ENCODE data around the gene IFNAR2. TPM values are rescaled to one million over a fixed set of nuclear protein-coding genes. Genes with fewer than 3 reads are reported as not detected.

IFNAR2 gene
- total and polyA plus RNA-seq, 2 donors from 2014 or later, result 14.8 to 56.5 TPM

GRCh38 chr21:33228455-33228854, 1.3 kb upstream of the IFNAR2 start:
- FAIRE-seq, result no peak
- H3K36me3 ChIP-seq (ENCODE audit: control insufficient read depth in 2 of 3, insufficient read depth in 3 of 3, low read length in 3 of 3), result no peaks in the 10 kb centered on the region
- no peak for DNase-seq
- no peak for TF ChIP-seq CTCF (IDR thresholded peaks at IDR 0.05; ENCODE audit: borderline replicate concordance, extremely low read depth, insufficient read depth)
- intact Hi-C loops (cut with DNase I), result no loop called here
- no peak overlapping the region for H3K27ac ChIP-seq (ENCODE audit: low read depth in 2 of 2, low read length in 2 of 2)
- peaks cover 0 to 7% (median 0%) of the 10 kb centered on the region in 3 donors for H3K4me1 ChIP-seq (ENCODE audit: control insufficient read depth in 2 of 3, insufficient read depth in 2 of 3, low read depth in 1 of 3, low read length in 3 of 3)
- H3K4me3 ChIP-seq (ENCODE audit: low read length in 3 of 3), result no peak overlapping the region
- no peaks in the 10 kb centered on the region for H3K9me3 ChIP-seq (ENCODE audit: control insufficient read depth in 2 of 3, insufficient read depth in 1 of 3, low read length in 3 of 3)
- no peaks in the 10 kb centered on the region for H3K27me3 ChIP-seq (ENCODE audit: control insufficient read depth, insufficient read depth, low read length)
- H3K9ac ChIP-seq (ENCODE audit: low read length in 3 of 3), result no peak overlapping the region

GRCh38 chr21:33229099-33229783, 497 bp upstream of the IFNAR2 start:
- intact Hi-C loops (cut with DNase I), result no loop called here
- Histone ChIP-seq H3K27me3 (ENCODE audit: control insufficient read depth, insufficient read depth, low read length) (no peaks in the 10 kb centered on the region), H3K4me1 (ENCODE audit: control insufficient read depth in 2 of 3, insufficient read depth in 2 of 3, low read depth in 1 of 3, low read length in 3 of 3) (peaks cover 0 to 7% (median 0%) of the 10 kb centered on the region in 3 donors), H3K4me3 (ENCODE audit: low read length in 3 of 3) (peak overlapping the region; percentile 50 to 79 (median 76)), H3K9me3 (ENCODE audit: control insufficient read depth in 2 of 3, insufficient read depth in 1 of 3, low read length in 3 of 3) (no peaks in the 10 kb centered on the region), H3K9ac (ENCODE audit: low read length in 3 of 3) (peak overlapping the region in 2 of 3 donors; percentile 43 to 55), H3K36me3 (ENCODE audit: control insufficient read depth in 2 of 3, insufficient read depth in 3 of 3, low read length in 3 of 3) (no peaks in the 10 kb centered on the region), H3K27ac (ENCODE audit: low read depth in 2 of 2, low read length in 2 of 2) (peak overlapping the region in 1 of 2 donors; percentile 53)
- DNase-seq (no peak), FAIRE-seq (no peak)
- TF ChIP-seq CTCF (IDR thresholded peaks at IDR 0.05; ENCODE audit: borderline replicate concordance, extremely low read depth, insufficient read depth), result no peak

- peaks cover 0 to 7% (median 0%) of the 10 kb centered on the region in 3 donors for H3K4me1 ChIP-seq (ENCODE audit: control insufficient read depth in 2 of 3, insufficient read depth in 2 of 3, low read depth in 1 of 3, low read length in 3 of 3)
- no peaks in the 10 kb centered on the region for H3K27me3 ChIP-seq (ENCODE audit: control insufficient read depth, insufficient read depth, low read length)
- H3K27ac ChIP-seq (ENCODE audit: low read depth in 2 of 2, low read length in 2 of 2), result peak overlapping the region; percentile 92 to 94
- peak overlapping the region; percentile 75 to 90 (median 79) for H3K4me3 ChIP-seq (ENCODE audit: low read length in 3 of 3)
- DNase-seq, result peak; percentile 48 to 88 (median 58)
- FAIRE-seq, result no peak
- no peak for TF ChIP-seq CTCF (IDR thresholded peaks at IDR 0.05; ENCODE audit: borderline replicate concordance, extremely low read depth, insufficient read depth)
- no peaks in the 10 kb centered on the region for H3K9me3 ChIP-seq (ENCODE audit: control insufficient read depth in 2 of 3, insufficient read depth in 1 of 3, low read length in 3 of 3)
- H3K36me3 ChIP-seq (ENCODE audit: control insufficient read depth in 2 of 3, insufficient read depth in 3 of 3, low read length in 3 of 3), result no peaks in the 10 kb centered on the region
- intact Hi-C loops (cut with DNase I), result no loop called here
- peak overlapping the region; percentile 12 to 81 (median 44) for H3K9ac ChIP-seq (ENCODE audit: low read length in 3 of 3)
These were observed 997 bp downstream of the IFNAR2 start for GRCh38 chr21:33230545-33231324.

Measured in kidney (tissue), 14 donors.